Stimulated activated memory B cell treated with anti-CD40 and anti-IgM and Interleukin-4, amounts not matched to agents 10 μg/mL and 1 μg/mL and 100 μg/mL, for 72 hours (primary cell): ENCODE data around the gene SAMD3.
"Not testable (repeated sequence)": the region's sequence is repeated elsewhere in the genome, so short reads cannot be mapped to it uniquely, and the experiment has no call there.

ENCODE experiments used
- ATAC-seq: fragments of 150-1000 bp; cut with Tn5 transposase; 2 replicates; pipeline ENCODE4 v1.10.0; 2021
- H3K27ac Mint-ChIP-seq: one replicate; pipeline ENCODE4 v1.8.0; 2022; ENCODE audit warnings: mild to moderate bottlenecking, mixed read lengths
- H3K27me3 Mint-ChIP-seq: one replicate; pipeline ENCODE4 v1.8.0; 2022; ENCODE audit warnings: mixed read lengths
- H3K36me3 Mint-ChIP-seq: one replicate; pipeline ENCODE4 v1.8.0; 2022; ENCODE audit warnings: mixed read lengths
- H3K4me1 Mint-ChIP-seq: one replicate; pipeline ENCODE4 v1.8.0; 2022; ENCODE audit warnings: mixed read lengths
- H3K4me3 Mint-ChIP-seq: one replicate; pipeline ENCODE4 v1.8.0; 2022; ENCODE audit warnings: mild to moderate bottlenecking, moderate library complexity, mixed read lengths
- H3K9me3 Mint-ChIP-seq: one replicate; pipeline ENCODE4 v1.8.0; 2022; ENCODE audit warnings: mixed read lengths

Gene SAMD3

GRCh38 chr6:130194434-130194833 lies 28.3 kb downstream of the SAMD3 start:
- not testable (repeated sequence) for H3K27ac Mint-ChIP-seq, H3K4me1 Mint-ChIP-seq, H3K36me3 Mint-ChIP-seq, H3K4me3 Mint-ChIP-seq, H3K27me3 Mint-ChIP-seq, ATAC-seq, H3K9me3 Mint-ChIP-seq

- no peaks in the 10 kb centered on the region for H3K27me3 Mint-ChIP-seq
- H3K4me3 Mint-ChIP-seq, result no peak overlapping the region
- no peaks in the 10 kb centered on the region for H3K36me3 Mint-ChIP-seq
- H3K27ac Mint-ChIP-seq, result no peak overlapping the region
- no peak for ATAC-seq
- H3K4me1 Mint-ChIP-seq, result peaks cover 6% of the 10 kb centered on the region
- H3K9me3 Mint-ChIP-seq, result no peaks in the 10 kb centered on the region
Observed at GRCh38 chr6:130190701-130191690, 31.8 kb downstream of the SAMD3 start.

GRCh38 chr6:130189531-130190397 lies 33.0 kb downstream of the SAMD3 start:
- ATAC-seq, result no peak
- H3K4me3 Mint-ChIP-seq, result no peak overlapping the region
- no peaks in the 10 kb centered on the region for H3K27me3 Mint-ChIP-seq
- no peaks in the 10 kb centered on the region for H3K9me3 Mint-ChIP-seq
- H3K27ac Mint-ChIP-seq, result no peak overlapping the region
- H3K4me1 Mint-ChIP-seq, result peaks cover 6% of the 10 kb centered on the region
- no peaks in the 10 kb centered on the region for H3K36me3 Mint-ChIP-seq

GRCh38 chr6:130188207-130188899 lies 34.4 kb downstream of the SAMD3 start:
- Mint-ChIP-seq H3K9me3 (no peaks in the 10 kb centered on the region), H3K36me3 (no peaks in the 10 kb centered on the region), H3K27me3 (no peaks in the 10 kb centered on the region), H3K4me1 (peaks cover 12% of the 10 kb centered on the region), H3K27ac (no peak overlapping the region), H3K4me3 (no peak overlapping the region)
- no peak for ATAC-seq

- Mint-ChIP-seq H3K4me1 (peaks cover 13% of the 10 kb centered on the region), H3K27me3 (no peaks in the 10 kb centered on the region), H3K36me3 (no peaks in the 10 kb centered on the region), H3K9me3 (no peaks in the 10 kb centered on the region), H3K4me3 (no peak overlapping the region), H3K27ac (no peak overlapping the region)
- ATAC-seq, result no peak
Observed at GRCh38 chr6:130187335-130188206, 35.2 kb downstream of the SAMD3 start.

GRCh38 chr6:130185658-130186057 lies 37.1 kb downstream of the SAMD3 start:
- no peaks in the 10 kb centered on the region for H3K9me3 Mint-ChIP-seq
- no peak overlapping the region for H3K4me3 Mint-ChIP-seq
- H3K36me3 Mint-ChIP-seq, result no peaks in the 10 kb centered on the region
- peaks cover 7% of the 10 kb centered on the region for H3K4me1 Mint-ChIP-seq
- no peak for ATAC-seq
- H3K27me3 Mint-ChIP-seq, result no peaks in the 10 kb centered on the region
- H3K27ac Mint-ChIP-seq, result no peak overlapping the region

GRCh38 chr6:130183271-130184222 lies 39.2 kb downstream of the SAMD3 start:
- Mint-ChIP-seq H3K4me1 (peaks cover 7% of the 10 kb centered on the region), H3K9me3 (no peaks in the 10 kb centered on the region), H3K27me3 (no peaks in the 10 kb centered on the region), H3K36me3 (no peaks in the 10 kb centered on the region), H3K4me3 (peak overlapping the region; percentile 0), H3K27ac (peak overlapping the region; percentile 1)
- peak; percentile 34 for ATAC-seq

GRCh38 chr6:130182466-130182865 lies 40.3 kb downstream of the SAMD3 start:
- H3K36me3 Mint-ChIP-seq, result no peaks in the 10 kb centered on the region
- H3K9me3 Mint-ChIP-seq, result no peaks in the 10 kb centered on the region
- ATAC-seq, result no peak
- no peaks in the 10 kb centered on the region for H3K27me3 Mint-ChIP-seq
- H3K4me3 Mint-ChIP-seq, result no peak overlapping the region
- H3K27ac Mint-ChIP-seq, result no peak overlapping the region
- peaks cover 7% of the 10 kb centered on the region for H3K4me1 Mint-ChIP-seq

- H3K36me3 Mint-ChIP-seq, result no peaks in the 10 kb centered on the region
- no peak overlapping the region for H3K27ac Mint-ChIP-seq
- H3K4me1 Mint-ChIP-seq, result peaks cover 4% of the 10 kb centered on the region
- H3K27me3 Mint-ChIP-seq, result no peaks in the 10 kb centered on the region
- ATAC-seq, result no peak
- no peak overlapping the region for H3K4me3 Mint-ChIP-seq
- H3K9me3 Mint-ChIP-seq, result no peaks in the 10 kb centered on the region
Observed at GRCh38 chr6:130178692-130179091, 44.1 kb downstream of the SAMD3 start.

GRCh38 chr6:130176378-130176777 lies 46.4 kb downstream of the SAMD3 start:
- Mint-ChIP-seq H3K4me1 (no peaks in the 10 kb centered on the region), H3K9me3 (peaks cover 8% of the 10 kb centered on the region), H3K36me3 (no peaks in the 10 kb centered on the region), H3K27me3 (no peaks in the 10 kb centered on the region), H3K27ac (no peak overlapping the region), H3K4me3 (no peak overlapping the region)
- no peak for ATAC-seq

GRCh38 chr6:130173377-130174004 lies 49.3 kb downstream of the SAMD3 start:
- not testable (repeated sequence) for H3K4me1 Mint-ChIP-seq, ATAC-seq

GRCh38 chr6:130170160-130170559 lies 52.6 kb downstream of the SAMD3 start:
- H3K4me3 Mint-ChIP-seq, ATAC-seq, H3K36me3 Mint-ChIP-seq, H3K4me1 Mint-ChIP-seq, H3K27ac Mint-ChIP-seq: not testable (repeated sequence)
- Mint-ChIP-seq H3K27me3 (peaks cover 14% of the 10 kb centered on the region), H3K9me3 (peaks cover 14% of the 10 kb centered on the region)

More at GRCh38 chr6:130173377-130174004, 49.3 kb downstream of the SAMD3 start:
- H3K9me3 Mint-ChIP-seq, result peaks cover 14% of the 10 kb centered on the region
- not testable (repeated sequence) for H3K36me3 Mint-ChIP-seq, H3K4me3 Mint-ChIP-seq, H3K27ac Mint-ChIP-seq, H3K27me3 Mint-ChIP-seq

- Mint-ChIP-seq H3K36me3 (no peaks in the 10 kb centered on the region), H3K27me3 (peaks cover 18% of the 10 kb centered on the region), H3K9me3 (peaks cover 14% of the 10 kb centered on the region), H3K27ac (no peak overlapping the region), H3K4me1 (no peaks in the 10 kb centered on the region), H3K4me3 (no peak overlapping the region)
- no peak for ATAC-seq
Observed at GRCh38 chr6:130167655-130168054, 55.1 kb downstream of the SAMD3 start.
